Measurements from ENCODE around the gene HELZ2.

DNA sequence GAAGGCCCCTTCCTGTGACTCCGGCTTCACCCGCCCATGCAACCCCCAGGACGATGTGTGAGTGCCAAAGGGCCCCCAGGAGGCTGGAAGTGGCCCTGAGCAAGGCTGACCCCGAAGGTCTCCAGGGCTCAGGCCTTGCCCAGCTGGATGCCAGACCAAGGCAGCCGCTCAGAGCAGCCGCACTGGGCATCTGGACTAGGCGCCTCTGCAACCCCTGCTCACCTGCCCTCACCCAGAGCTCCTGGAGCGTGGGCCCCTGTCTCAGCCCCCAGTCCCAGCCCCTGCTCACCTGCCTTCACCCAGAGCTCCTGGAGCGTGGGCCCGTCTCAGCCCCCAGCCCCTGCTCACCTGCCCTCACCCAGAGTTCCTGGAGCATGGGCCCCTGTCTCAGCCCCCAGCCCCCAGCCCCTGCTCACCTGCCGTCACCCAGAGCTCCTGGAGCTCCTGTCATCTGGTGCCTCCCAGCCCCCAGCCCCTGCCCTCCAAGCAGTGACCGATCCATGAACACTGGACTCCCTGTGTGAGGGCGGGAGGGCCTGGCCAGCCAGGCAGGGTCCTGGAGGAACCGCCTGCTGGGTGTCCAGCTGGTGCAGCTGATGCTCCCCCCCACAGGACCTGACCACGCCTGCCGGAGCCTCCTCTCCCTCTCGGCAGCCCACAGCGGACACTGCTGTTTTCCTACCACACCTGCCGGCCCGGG is 27.6 kb downstream of the HELZ2 start:
- TF ChIP-seq, protein P1, sequence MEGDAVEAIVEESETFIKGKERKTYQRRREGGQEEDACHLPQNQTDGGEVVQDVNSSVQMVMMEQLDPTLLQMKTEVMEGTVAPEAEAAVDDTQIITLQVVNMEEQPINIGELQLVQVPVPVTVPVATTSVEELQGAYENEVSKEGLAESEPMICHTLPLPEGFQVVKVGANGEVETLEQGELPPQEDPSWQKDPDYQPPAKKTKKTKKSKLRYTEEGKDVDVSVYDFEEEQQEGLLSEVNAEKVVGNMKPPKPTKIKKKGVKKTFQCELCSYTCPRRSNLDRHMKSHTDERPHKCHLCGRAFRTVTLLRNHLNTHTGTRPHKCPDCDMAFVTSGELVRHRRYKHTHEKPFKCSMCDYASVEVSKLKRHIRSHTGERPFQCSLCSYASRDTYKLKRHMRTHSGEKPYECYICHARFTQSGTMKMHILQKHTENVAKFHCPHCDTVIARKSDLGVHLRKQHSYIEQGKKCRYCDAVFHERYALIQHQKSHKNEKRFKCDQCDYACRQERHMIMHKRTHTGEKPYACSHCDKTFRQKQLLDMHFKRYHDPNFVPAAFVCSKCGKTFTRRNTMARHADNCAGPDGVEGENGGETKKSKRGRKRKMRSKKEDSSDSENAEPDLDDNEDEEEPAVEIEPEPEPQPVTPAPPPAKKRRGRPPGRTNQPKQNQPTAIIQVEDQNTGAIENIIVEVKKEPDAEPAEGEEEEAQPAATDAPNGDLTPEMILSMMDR (conservative IDR thresholded peaks at IDR 0.05 in 1 of 2, IDR thresholded peaks at IDR 0.05 in 1 of 2; ENCODE audit: low read depth in 1 of 2, low read length in 2 of 2): no peak
- TF ChIP-seq EZH2 (IDR thresholded peaks at IDR 0.05; ENCODE audit: low read length, missing control alignments): no peak

Measured in fibroblast of lung (primary cell).